ENCODE results near the gene TCERG1L.
"Not testable (repeated sequence)": the region's sequence is repeated elsewhere in the genome, so short reads cannot be mapped to it uniquely, and the experiment has no call there.

Gene TCERG1L

GRCh38 chr10:131240691-131241090 is 70.8 kb downstream of the TCERG1L start:
- no CpG with 5 or more reads among the region's 16 CpGs for WGBS (ENCODE audit: insufficient coverage, insufficient read length)
- Histone ChIP-seq H3K4me1 (ENCODE audit: control insufficient read depth, insufficient read depth, low read length) (no peaks in the 10 kb centered on the region), H3K4me3 (ENCODE audit: low read length) (no peak overlapping the region), H3K9me3 (ENCODE audit: control insufficient read depth, insufficient read depth, low read length) (peaks cover 43% of the 10 kb centered on the region), H3K36me3 (ENCODE audit: control insufficient read depth, insufficient read depth, low read length) (no peaks in the 10 kb centered on the region), H3K27ac (ENCODE audit: low read length) (no peak overlapping the region), H3K27me3 (ENCODE audit: control insufficient read depth, insufficient read depth, low read length) (no peaks in the 10 kb centered on the region)
- DNase-seq (ENCODE audit: low read depth, low spot score): no peak

GRCh38 chr10:131239926-131240325 is 71.6 kb downstream of the TCERG1L start:
- no CpG with 5 or more reads among the region's 7 CpGs for WGBS (ENCODE audit: insufficient coverage, insufficient read length)
- Histone ChIP-seq H3K27ac (ENCODE audit: low read length) (no peak overlapping the region), H3K9me3 (ENCODE audit: control insufficient read depth, insufficient read depth, low read length) (peaks cover 44% of the 10 kb centered on the region), H3K27me3 (ENCODE audit: control insufficient read depth, insufficient read depth, low read length) (no peaks in the 10 kb centered on the region), H3K36me3 (ENCODE audit: control insufficient read depth, insufficient read depth, low read length) (no peaks in the 10 kb centered on the region), H3K4me3 (ENCODE audit: low read length) (no peak overlapping the region), H3K4me1 (ENCODE audit: control insufficient read depth, insufficient read depth, low read length) (no peaks in the 10 kb centered on the region)
- DNase-seq (ENCODE audit: low read depth, low spot score): no peak

- no peak for DNase-seq (ENCODE audit: low read depth, low spot score)
- H3K36me3 ChIP-seq (ENCODE audit: control insufficient read depth, insufficient read depth, low read length): no peaks in the 10 kb centered on the region
- H3K9me3 ChIP-seq (ENCODE audit: control insufficient read depth, insufficient read depth, low read length): peaks cover 43% of the 10 kb centered on the region
- H3K27me3 ChIP-seq (ENCODE audit: control insufficient read depth, insufficient read depth, low read length): no peaks in the 10 kb centered on the region
- no peaks in the 10 kb centered on the region for H3K4me1 ChIP-seq (ENCODE audit: control insufficient read depth, insufficient read depth, low read length)
- H3K27ac ChIP-seq (ENCODE audit: low read length): no peak overlapping the region
- no peak overlapping the region for H3K4me3 ChIP-seq (ENCODE audit: low read length)
- no CpG with 5 or more reads among the region's 13 CpGs for WGBS (ENCODE audit: insufficient coverage, insufficient read length)
These were observed 72.1 kb downstream of the TCERG1L start for GRCh38 chr10:131239450-131239849.

- H3K4me1 ChIP-seq (ENCODE audit: control insufficient read depth, insufficient read depth, low read length): no peaks in the 10 kb centered on the region
- no peaks in the 10 kb centered on the region for H3K27me3 ChIP-seq (ENCODE audit: control insufficient read depth, insufficient read depth, low read length)
- H3K4me3 ChIP-seq (ENCODE audit: low read length): no peak overlapping the region
- DNase-seq (ENCODE audit: low read depth, low spot score): no peak
- peaks cover 41% of the 10 kb centered on the region for H3K9me3 ChIP-seq (ENCODE audit: control insufficient read depth, insufficient read depth, low read length)
- no peaks in the 10 kb centered on the region for H3K36me3 ChIP-seq (ENCODE audit: control insufficient read depth, insufficient read depth, low read length)
- H3K27ac ChIP-seq (ENCODE audit: low read length): no peak overlapping the region
- WGBS (ENCODE audit: insufficient coverage, insufficient read length): no CpG with 5 or more reads among the region's 13 CpGs
These were observed 72.7 kb downstream of the TCERG1L start for GRCh38 chr10:131238669-131239280.

- no peak overlapping the region for H3K27ac ChIP-seq (ENCODE audit: low read length)
- H3K9me3 ChIP-seq (ENCODE audit: control insufficient read depth, insufficient read depth, low read length): peaks cover 38% of the 10 kb centered on the region
- DNase-seq (ENCODE audit: low read depth, low spot score): no peak
- H3K27me3 ChIP-seq (ENCODE audit: control insufficient read depth, insufficient read depth, low read length): no peaks in the 10 kb centered on the region
- H3K4me3 ChIP-seq (ENCODE audit: low read length): no peak overlapping the region
- no peaks in the 10 kb centered on the region for H3K36me3 ChIP-seq (ENCODE audit: control insufficient read depth, insufficient read depth, low read length)
- H3K4me1 ChIP-seq (ENCODE audit: control insufficient read depth, insufficient read depth, low read length): no peaks in the 10 kb centered on the region
- no CpG with 5 or more reads among the region's 20 CpGs for WGBS (ENCODE audit: insufficient coverage, insufficient read length)
These were observed 73.4 kb downstream of the TCERG1L start for GRCh38 chr10:131237991-131238651.

GRCh38 chr10:131234606-131235005 is 76.9 kb downstream of the TCERG1L start:
- H3K36me3 ChIP-seq (ENCODE audit: control insufficient read depth, insufficient read depth, low read length); DNase-seq (ENCODE audit: low read depth, low spot score); H3K4me1 ChIP-seq (ENCODE audit: control insufficient read depth, insufficient read depth, low read length); H3K27me3 ChIP-seq (ENCODE audit: control insufficient read depth, insufficient read depth, low read length); H3K4me3 ChIP-seq (ENCODE audit: low read length); H3K27ac ChIP-seq (ENCODE audit: low read length): not testable (repeated sequence)
- peaks cover 45% of the 10 kb centered on the region for H3K9me3 ChIP-seq (ENCODE audit: control insufficient read depth, insufficient read depth, low read length)
- no CpG with 5 or more reads among the region's 13 CpGs for WGBS (ENCODE audit: insufficient coverage, insufficient read length)

- Histone ChIP-seq H3K27ac (ENCODE audit: low read length) (no peak overlapping the region), H3K9me3 (ENCODE audit: control insufficient read depth, insufficient read depth, low read length) (peaks cover 43% of the 10 kb centered on the region), H3K27me3 (ENCODE audit: control insufficient read depth, insufficient read depth, low read length) (no peaks in the 10 kb centered on the region), H3K36me3 (ENCODE audit: control insufficient read depth, insufficient read depth, low read length) (no peaks in the 10 kb centered on the region), H3K4me3 (ENCODE audit: low read length) (no peak overlapping the region), H3K4me1 (ENCODE audit: control insufficient read depth, insufficient read depth, low read length) (no peaks in the 10 kb centered on the region)
- DNase-seq (ENCODE audit: low read depth, low spot score): no peak
- no CpG with 5 or more reads among the region's 7 CpGs for WGBS (ENCODE audit: insufficient coverage, insufficient read length)
These were observed 77.8 kb downstream of the TCERG1L start for GRCh38 chr10:131233611-131234258.

- no CpG with 5 or more reads among the region's 15 CpGs for WGBS (ENCODE audit: insufficient coverage, insufficient read length)
These were observed 79.5 kb downstream of the TCERG1L start for GRCh38 chr10:131231965-131232541.

GRCh38 chr10:131231323-131231964 is 80.1 kb downstream of the TCERG1L start:
- H3K4me1 ChIP-seq (ENCODE audit: control insufficient read depth, insufficient read depth, low read length): no peaks in the 10 kb centered on the region
- no CpG with 5 or more reads among the region's 19 CpGs for WGBS (ENCODE audit: insufficient coverage, insufficient read length)
- no peaks in the 10 kb centered on the region for H3K36me3 ChIP-seq (ENCODE audit: control insufficient read depth, insufficient read depth, low read length)
- no peak overlapping the region for H3K27ac ChIP-seq (ENCODE audit: low read length)
- no peak overlapping the region for H3K4me3 ChIP-seq (ENCODE audit: low read length)
- DNase-seq (ENCODE audit: low read depth, low spot score): no peak
- H3K27me3 ChIP-seq (ENCODE audit: control insufficient read depth, insufficient read depth, low read length): no peaks in the 10 kb centered on the region
- H3K9me3 ChIP-seq (ENCODE audit: control insufficient read depth, insufficient read depth, low read length): peaks cover 36% of the 10 kb centered on the region

More at GRCh38 chr10:131231965-131232541, 79.5 kb downstream of the TCERG1L start:
- DNase-seq (ENCODE audit: low read depth, low spot score): no peak
- H3K27ac ChIP-seq (ENCODE audit: low read length): no peak overlapping the region
- no peaks in the 10 kb centered on the region for H3K36me3 ChIP-seq (ENCODE audit: control insufficient read depth, insufficient read depth, low read length)
- H3K4me1 ChIP-seq (ENCODE audit: control insufficient read depth, insufficient read depth, low read length): no peaks in the 10 kb centered on the region
- no peak overlapping the region for H3K4me3 ChIP-seq (ENCODE audit: low read length)
- no peaks in the 10 kb centered on the region for H3K27me3 ChIP-seq (ENCODE audit: control insufficient read depth, insufficient read depth, low read length)
- H3K9me3 ChIP-seq (ENCODE audit: control insufficient read depth, insufficient read depth, low read length): peaks cover 38% of the 10 kb centered on the region

GRCh38 chr10:131230641-131231322 is 80.7 kb downstream of the TCERG1L start:
- H3K27ac ChIP-seq (ENCODE audit: low read length): no peak overlapping the region
- H3K9me3 ChIP-seq (ENCODE audit: control insufficient read depth, insufficient read depth, low read length): peaks cover 33% of the 10 kb centered on the region
- WGBS (ENCODE audit: insufficient coverage, insufficient read length): no CpG with 5 or more reads among the region's 15 CpGs
- no peaks in the 10 kb centered on the region for H3K27me3 ChIP-seq (ENCODE audit: control insufficient read depth, insufficient read depth, low read length)
- DNase-seq (ENCODE audit: low read depth, low spot score): no peak
- no peaks in the 10 kb centered on the region for H3K4me1 ChIP-seq (ENCODE audit: control insufficient read depth, insufficient read depth, low read length)
- no peaks in the 10 kb centered on the region for H3K36me3 ChIP-seq (ENCODE audit: control insufficient read depth, insufficient read depth, low read length)
- no peak overlapping the region for H3K4me3 ChIP-seq (ENCODE audit: low read length)

Data from iPS DF 6.9 (cell line).